H1 (cell line): ENCODE measurements around the gene SPI1. TPM values are rescaled to one million over a fixed set of nuclear protein-coding genes. Genes with fewer than 3 reads are reported as not detected.

ENCODE experiments used
- CTCF ChIA-PET: fragments of 300-600 bp; sonication (Branson Sonifier 250); formaldehyde crosslinking; loops from one replicate; lab custom pipeline; 2021; ENCODE audit not compliant: partially characterized antibody; lab: Charles Lee
- POLR2A ChIA-PET: fragments of 300-600 bp; sonication (Branson Sonifier 250); formaldehyde crosslinking; loops from one replicate; lab custom pipeline; 2021; ENCODE audit warnings: inconsistent platforms; ENCODE audit not compliant: partially characterized antibody; lab: Charles Lee
- DNase-seq, 2 experiments: peaks; one replicate each; pipeline versions ENCODE4 v3.0.0 to v3.0.0-alpha.2; 2010 to 2022; ENCODE audit warnings: low spot score in 2 of 2, low read depth in 1 of 2, mixed read lengths in 1 of 2
- FAIRE-seq: peaks from 2 replicates; lab custom pipeline; 2011; peaks lifted over from hg19 to GRCh38; lab: Jason Lieb, UNC
- H2AFZ ChIP-seq: 2 replicates; pipeline ENCODE4 v1.8.1; 2012; ENCODE audit warnings: low read length, inconsistent platforms
- H2AK5ac ChIP-seq: 2 replicates; pipeline ENCODE4 v1.6.1; 2013; ENCODE audit warnings: low read depth, low read length
- H2BK120ac ChIP-seq: replicated peaks from 2 replicates; pipeline ENCODE3; 2013; ENCODE audit warnings: low read depth, low read length, inconsistent platforms
- H2BK12ac ChIP-seq: 2 replicates; pipeline ENCODE4 v1.6.1; 2013; ENCODE audit warnings: low read depth, low read length
- H2BK15ac ChIP-seq: 2 replicates; pipeline ENCODE4 v1.6.1; 2013; ENCODE audit warnings: low read length
- H2BK20ac ChIP-seq: 2 replicates; pipeline ENCODE4 v1.6.1; 2013; ENCODE audit warnings: low read length
- H2BK5ac ChIP-seq: 2 replicates; pipeline ENCODE4 v1.6.1; 2013; ENCODE audit warnings: low read depth, low read length
- H3K14ac ChIP-seq: 2 replicates; pipeline ENCODE4 v1.6.1; 2013; ENCODE audit warnings: inconsistent platforms; ENCODE audit not compliant: insufficient read length
- H3K18ac ChIP-seq: 2 replicates; pipeline ENCODE4 v1.6.1; 2013; ENCODE audit warnings: low read length; ENCODE audit errors: extremely low read depth
- H3K23ac ChIP-seq: 2 replicates; pipeline ENCODE4 v1.6.1; 2013; ENCODE audit warnings: inconsistent platforms; ENCODE audit not compliant: insufficient read length
- H3K23me2 ChIP-seq: 2 replicates; pipeline ENCODE4 v1.6.1; 2013; ENCODE audit warnings: low read depth, low read length
- H3K27ac ChIP-seq: 2 replicates; pipeline ENCODE4 v1.6.1; 2011; ENCODE audit warnings: low read depth, low read length, inconsistent platforms
- H3K27me3 ChIP-seq, 4 experiments: replicated peaks in 1 of 4; 1 replicate in 1 of 4; 2 replicates in 3 of 4; pipeline versions ENCODE4 v1.6.1 to v1.8.1; 2011 to 2013; ENCODE audit warnings: low read length in 3 of 4, mild to moderate bottlenecking in 3 of 4, inconsistent platforms in 2 of 4, mixed read lengths in 2 of 4, moderate library complexity in 1 of 4; ENCODE audit not compliant: control insufficient read depth in 3 of 4, insufficient read depth in 3 of 4; ENCODE audit errors: extremely low read depth in 1 of 4
- H3K36me3 ChIP-seq, 4 experiments: 2 replicates each; pipeline versions ENCODE4 v1.6.1 to v1.8.1; 2011 to 2013; ENCODE audit warnings: mild to moderate bottlenecking in 4 of 4, low read length in 3 of 4, moderate library complexity in 2 of 4, control low read depth in 1 of 4, inconsistent platforms in 1 of 4; ENCODE audit not compliant: insufficient read depth in 4 of 4, control insufficient read depth in 2 of 4
- H3K4ac ChIP-seq: replicated peaks from 2 replicates; pipeline ENCODE3; 2013; ENCODE audit warnings: low read length, low read depth, mixed read lengths, inconsistent platforms; ENCODE audit not compliant: insufficient read length
- H3K4me1 ChIP-seq, 4 experiments: replicated peaks in 1 of 4; 1 replicate in 1 of 4; 2 replicates in 3 of 4; pipeline versions ENCODE4 v1.6.1 to v1.8.1; 2011 to 2013; ENCODE audit warnings: low read length in 3 of 4, inconsistent platforms in 2 of 4, mixed read lengths in 1 of 4; ENCODE audit not compliant: insufficient read depth in 4 of 4, control insufficient read depth in 3 of 4
- H3K4me2 ChIP-seq, 2 experiments: 2 replicates each; pipeline versions ENCODE4 v1.6.1 to v1.8.1; 2011 to 2013; ENCODE audit warnings: low read depth in 2 of 2, low read length in 2 of 2, control low read depth in 1 of 2, inconsistent platforms in 1 of 2, mild to moderate bottlenecking in 1 of 2; ENCODE audit not compliant: insufficient read depth in 1 of 2
- H3K4me3 ChIP-seq, 4 experiments: fragments of 200-600, 300-600 bp in 1 of 4; sonication (generic), shearing (Covaris generic), sonication (Bioruptor Twin) in 1 of 4; 2 replicates each; pipeline versions ENCODE4 v1.5.1 to v1.8.1; 2011 to 2016; ENCODE audit warnings: low read length in 4 of 4, low read depth in 3 of 4, control low read depth in 2 of 4, inconsistent platforms in 2 of 4, mild to moderate bottlenecking in 2 of 4, mixed read lengths in 1 of 4, moderate library complexity in 1 of 4; ENCODE audit not compliant: insufficient read depth in 2 of 4; ENCODE audit errors: extremely low read depth in 1 of 4
- H3K56ac ChIP-seq: replicated peaks from 2 replicates; pipeline ENCODE3; 2013; ENCODE audit warnings: low read depth, mild to moderate bottlenecking, mixed read lengths, low read length, inconsistent platforms; ENCODE audit not compliant: insufficient read length
- H3K79me1 ChIP-seq: 2 replicates; pipeline ENCODE4 v1.6.1; 2013; ENCODE audit warnings: low read depth, low read length, control low read depth
- H3K79me2 ChIP-seq, 2 experiments: 2 replicates each; pipeline versions ENCODE4 v1.6.1 to v1.8.1; 2012 to 2013; ENCODE audit warnings: low read length in 2 of 2, mild to moderate bottlenecking in 2 of 2, inconsistent platforms in 1 of 2; ENCODE audit not compliant: insufficient read depth in 2 of 2, control insufficient read depth in 1 of 2
- H3K9ac ChIP-seq, 4 experiments: replicated peaks in 1 of 4; 1 replicate in 1 of 4; 2 replicates in 3 of 4; pipeline versions ENCODE4 v1.6.1 to v1.8.1; 2011 to 2013; ENCODE audit warnings: low read depth in 3 of 4, low read length in 3 of 4, control low read depth in 2 of 4, mild to moderate bottlenecking in 2 of 4, moderate library complexity in 2 of 4, inconsistent platforms in 1 of 4; ENCODE audit errors: extremely low read depth in 1 of 4
- H3K9me3 ChIP-seq, 2 experiments: 2 replicates each; pipeline versions ENCODE4 v1.6.1 to v1.8.1; 2012 to 2013; ENCODE audit warnings: mild to moderate bottlenecking in 2 of 2, moderate library complexity in 2 of 2, control low read depth in 1 of 2, inconsistent platforms in 1 of 2, low read depth in 1 of 2, low read length in 1 of 2, mixed read lengths in 1 of 2; ENCODE audit not compliant: insufficient read depth in 2 of 2
- H4K20me1 ChIP-seq, 2 experiments: replicated peaks in 1 of 2; 2 replicates each; pipeline versions ENCODE3 to v1.8.1; 2011 to 2013; ENCODE audit warnings: inconsistent platforms in 2 of 2, low read length in 2 of 2, mild to moderate bottlenecking in 1 of 2; ENCODE audit not compliant: insufficient read depth in 2 of 2, control insufficient read depth in 1 of 2
- H4K5ac ChIP-seq: 2 replicates; pipeline ENCODE4 v1.6.1; 2013; ENCODE audit warnings: low read length, low read depth, mixed read lengths, inconsistent platforms; ENCODE audit not compliant: insufficient read length
- H4K8ac ChIP-seq: 2 replicates; pipeline ENCODE4 v1.8.0; 2013; ENCODE audit warnings: mild to moderate bottlenecking, moderate library complexity, low read length, inconsistent platforms; ENCODE audit not compliant: insufficient read depth; ENCODE audit errors: extremely low read depth
- H4K91ac ChIP-seq: replicated peaks from 2 replicates; pipeline ENCODE3; 2013; ENCODE audit warnings: low read length, mixed read lengths, inconsistent platforms; ENCODE audit not compliant: insufficient read length
- ATF3 ChIP-seq: IDR thresholded peaks from 2 replicates; pipeline ENCODE4 v1.6.1; 2011; ENCODE audit warnings: low read depth, mild to moderate bottlenecking, low read length; ENCODE audit not compliant: insufficient read depth
- CHD1 ChIP-seq: IDR thresholded peaks from 2 replicates; pipeline ENCODE4 v1.6.1; 2012; ENCODE audit warnings: low read depth, low read length, improper control_type of control experiment
- CREB1 ChIP-seq: IDR thresholded peaks from 2 replicates; pipeline ENCODE4 v1.6.1; 2012; ENCODE audit warnings: inconsistent platforms
- FOSL1 ChIP-seq: IDR thresholded peaks from 2 replicates; pipeline ENCODE4 v1.6.1; 2011; ENCODE audit warnings: mild to moderate bottlenecking, low read depth, low read length, moderate library complexity; ENCODE audit not compliant: insufficient read depth
- GABPA ChIP-seq: IDR thresholded peaks from 2 replicates; pipeline ENCODE4 v1.6.1; 2011; ENCODE audit warnings: mild to moderate bottlenecking, low read length, moderate library complexity, borderline replicate concordance; ENCODE audit not compliant: insufficient read depth
- KDM1A ChIP-seq: fragments of 200-600, 300-600 bp; sonication (generic); IDR thresholded peaks from 2 replicates; pipeline ENCODE4 v1.7.1; 2016; ENCODE audit warnings: mild to moderate bottlenecking, low read length, borderline replicate concordance
- PHF8 ChIP-seq: fragments of 200-600 bp; sonication (generic); conservative IDR thresholded peaks from 2 replicates; pipeline ENCODE4 v1.7.1; 2012; ENCODE audit warnings: low read depth, mild to moderate bottlenecking, inconsistent platforms, low read length, moderate library complexity
- POLR2A ChIP-seq, 2 experiments: IDR thresholded peaks; 1 replicate in 1 of 2; 2 replicates in 1 of 2; pipeline ENCODE4 v1.6.1; 2011; ENCODE audit warnings: low read depth in 2 of 2, low read length in 2 of 2, mild to moderate bottlenecking in 2 of 2; ENCODE audit errors: control extremely low read depth in 1 of 2
- SAP30 ChIP-seq: fragments of 300-600 bp; sonication (generic); IDR thresholded peaks from 2 replicates; pipeline ENCODE4 v1.7.1; 2012; ENCODE audit warnings: low read length, moderate library complexity, mild to moderate bottlenecking, inconsistent platforms; ENCODE audit not compliant: insufficient read depth, insufficient replicate concordance
- SIX5 ChIP-seq: IDR thresholded peaks from 2 replicates; pipeline ENCODE4 v1.6.1; 2011; ENCODE audit warnings: mild to moderate bottlenecking, low read depth, low read length
- TBP ChIP-seq: IDR thresholded peaks from 2 replicates; pipeline ENCODE4 v1.6.1; 2011; ENCODE audit warnings: low read depth, low read length, improper control_type of control experiment
- WGBS, 2 experiments: shearing (Covaris generic) in 1 of 2; methylation state at CpG; one replicate each; pipeline versions ENCODE4 v1.1.6 to v1.1.7; 2013 to 2015; ENCODE audit warnings: low lambda C conversion rate in 2 of 2, mixed read lengths in 2 of 2, inconsistent platforms in 1 of 2, low coverage in 1 of 2, missing lambda C conversion rate in 1 of 2; ENCODE audit not compliant: insufficient replicate concordance in 2 of 2, insufficient coverage in 1 of 2, insufficient read length in 1 of 2; ENCODE audit errors: extremely low coverage in 1 of 2, missing lambda C conversion rate in 1 of 2; 5-methylcytosine and 5-hydroxymethylcytosine counted together
- polyA plus RNA-seq, 7 experiments: library from polyadenylated mRNA; depleted of rRNA in 3 of 7; stranded (reverse) in 5 of 7; unstranded in 2 of 7; fragments of >200 nt in 5 of 7; fragments of 200-250 nt in 2 of 7; gene quantifications; 1 replicate in 5 of 7; 2 replicates in 1 of 7; 4 replicates in 1 of 7; pipeline versions ENCODE4 v1.2.1 to v1.2.3, GENCODE V29; 2011 to 2013; ENCODE audit warnings: missing spikeins in 2 of 7, mixed read lengths in 2 of 7
- total RNA-seq: library from RNA; stranded (reverse); fragmentation: NEBNext Ultra II Directional; extraction: Animal tissue kit (Norgen Biotek cat#: 25700); gene quantifications from 2 replicates; pipeline ENCODE4 v1.2.1, GENCODE V29; 2021

SPI1 gene
- total and polyA plus RNA-seq, 2 of the 8 experiments (the other 6 are each of a cell fraction or from before 2014, with no cell fraction given) = 0.12 TPM; not detected in 1

GRCh38 chr11:47327949-47328348 lies 50.4 kb downstream of the SPI1 start:
- no peaks in the 10 kb centered on the region for H3K4me1 ChIP-seq
- no peak overlapping the region for H3K14ac ChIP-seq
- no peak overlapping the region for H2BK120ac ChIP-seq
- ChIA-PET CTCF (interaction anchor here (0.6 to 2.0 kb wide), 5 partner anchors 22 to 330 kb away, joined by 3 to 8 read pairs (median 3); no protein-coding TSS in a partner anchor), POLR2A (no interaction called here)
- H3K79me1 ChIP-seq = no peaks in the 10 kb centered on the region; the same call in 1 of the 2 replicates
- no peak overlapping the region for H3K56ac ChIP-seq
- H2AK5ac ChIP-seq = no peak overlapping the region
- no peak overlapping the region for H4K5ac ChIP-seq
- no peak for FAIRE-seq
- H2BK5ac ChIP-seq = no peak overlapping the region
- H4K91ac ChIP-seq = no peak overlapping the region
- H3K4me3 ChIP-seq = no peak overlapping the region
- no peak overlapping the region for H3K4me2 ChIP-seq
- no peak overlapping the region for H3K27ac ChIP-seq
- no peaks in the 10 kb centered on the region for H3K9me3 ChIP-seq
- H3K36me3 ChIP-seq = peaks cover 0 to 18% (median 7%) of the 10 kb centered on the region in 4 experiments; a peak in 5 of 8 replicates
- H2BK20ac ChIP-seq = no peak overlapping the region
- WGBS, 2 experiments = 92% methylated on average over 5 of the region's 5 CpGs; no CpG with 5 or more reads in 1 of the 2 experiments
- no peak overlapping the region for H3K18ac ChIP-seq
- no peak overlapping the region for H3K23ac ChIP-seq
- no peak for DNase-seq
- H3K79me2 ChIP-seq = no peaks in the 10 kb centered on the region
- no peak overlapping the region for H2BK12ac ChIP-seq
- H2BK15ac ChIP-seq = no peak overlapping the region
- no peaks in the 10 kb centered on the region for H3K27me3 ChIP-seq
- no peak overlapping the region for H2AFZ ChIP-seq
- H3K9ac ChIP-seq = no peak overlapping the region
- no peaks in the 10 kb centered on the region for H3K23me2 ChIP-seq
- H3K4ac ChIP-seq = no peak overlapping the region
- no peak overlapping the region; the same call in 1 of the 2 replicates for H4K8ac ChIP-seq
- H4K20me1 ChIP-seq = peaks cover 0 to 2% of the 10 kb centered on the region in 2 experiments
- TF ChIP-seq GABPA (no peak), CHD1 (no peak), SIX5 (no peak), ATF3 (no peak), PHF8 (no peak), TBP (no peak), FOSL1 (no peak), CREB1 (no peak), POLR2A (IDR thresholded peaks at IDR 0.05; ENCODE audit: control extremely low read depth in 1 of 2, low read depth in 2 of 2, low read length in 2 of 2) (no peak), SAP30 (no peak), KDM1A (no peak)
